GM18526 (cell line): ENCODE data around the gene TGFB1.

Experiments used
- POLR2A ChIP-seq: IDR thresholded peaks from 3 replicates; pipeline ENCODE4 v1.6.1; 2011; ENCODE audit not compliant: insufficient read length; ENCODE audit errors: extremely low read depth

Gene TGFB1

GRCh38 chr19:41353466-41354342, at the start of gene TGFB1:
TGFB1 (minus strand) TSS chr19:41353922; CDS start chr19:41353044, 878 bp downstream.
- peak; percentile 95 for TF ChIP-seq POLR2A

GRCh38 chr19:41402010-41402409, 48.3 kb upstream of the TGFB1 start:
- TF ChIP-seq POLR2A: no peak

- TF ChIP-seq POLR2A: no peak
Measured at GRCh38 chr19:41401483-41401882, 47.8 kb upstream of the TGFB1 start.

GRCh38 chr19:41399525-41399924, 45.8 kb upstream of the TGFB1 start:
- TF ChIP-seq POLR2A: no peak

- TF ChIP-seq POLR2A: no peak
Measured at GRCh38 chr19:41399091-41399490, 45.4 kb upstream of the TGFB1 start.

- TF ChIP-seq POLR2A: no peak
Measured at GRCh38 chr19:41398598-41398997, 44.9 kb upstream of the TGFB1 start.

- no peak for TF ChIP-seq POLR2A
Measured at GRCh38 chr19:41398050-41398418, 44.3 kb upstream of the TGFB1 start.

- TF ChIP-seq POLR2A: peak; percentile 66
Measured at GRCh38 chr19:41397086-41398049, 43.6 kb upstream of the TGFB1 start, which contains the start of the genes BCKDHA and EXOSC5. BCKDHA (plus strand) TSS chr19:41397818; CDS start chr19:41397828, 10 bp downstream. EXOSC5 (minus strand) TSS chr19:41397359; CDS start chr19:41397328, 31 bp downstream.

GRCh38 chr19:41395355-41395754, 41.6 kb upstream of the TGFB1 start:
- TF ChIP-seq POLR2A: no peak

GRCh38 chr19:41392775-41393174, 39.1 kb upstream of the TGFB1 start:
- TF ChIP-seq POLR2A: no peak

- no peak for TF ChIP-seq POLR2A
Measured at GRCh38 chr19:41391618-41392017, 37.9 kb upstream of the TGFB1 start.

- no peak for TF ChIP-seq POLR2A
Measured at GRCh38 chr19:41386442-41386841, 32.7 kb upstream of the TGFB1 start.

GRCh38 chr19:41384351-41384750, 30.6 kb upstream of the TGFB1 start:
- no peak for TF ChIP-seq POLR2A

- TF ChIP-seq POLR2A: no peak
Measured at GRCh38 chr19:41377977-41378709, 24.4 kb upstream of the TGFB1 start.

GRCh38 chr19:41376998-41377365, 23.3 kb upstream of the TGFB1 start:
- no peak for TF ChIP-seq POLR2A

GRCh38 chr19:41376241-41376997, 22.7 kb upstream of the TGFB1 start, which contains the start of gene TMEM91:
TMEM91 (plus strand) TSS chr19:41376533; CDS start chr19:41378310, 1,777 bp downstream.
- no peak for TF ChIP-seq POLR2A
